Adipocyte (in vitro differentiated cells): ENCODE data around the gene AGMO.

Experiments
- DNase-seq: peaks from one replicate; pipeline ENCODE4 v3.0.0-alpha.2; 2015; ENCODE audit warnings: low read depth
- H3K27me3 ChIP-seq: replicated peaks from 2 replicates; pipeline ENCODE4 v1.7.0; 2013; ENCODE audit warnings: mild to moderate bottlenecking, low read length, moderate library complexity; ENCODE audit not compliant: control insufficient read depth, insufficient read depth
- H3K36me3 ChIP-seq: 2 replicates; pipeline ENCODE4 v1.7.0; 2013; ENCODE audit warnings: low read length, mild to moderate bottlenecking, moderate library complexity; ENCODE audit not compliant: control insufficient read depth, insufficient read depth, severe bottlenecking
- H3K4me1 ChIP-seq: 2 replicates; pipeline ENCODE4 v1.7.0; 2013; ENCODE audit warnings: mild to moderate bottlenecking, low read length, moderate library complexity; ENCODE audit not compliant: control insufficient read depth, insufficient read depth
- H3K4me3 ChIP-seq: 2 replicates; pipeline ENCODE4 v1.7.0; 2013; ENCODE audit warnings: mild to moderate bottlenecking, low read length, moderate library complexity
- H3K9ac ChIP-seq: 2 replicates; pipeline ENCODE4 v1.7.0; 2013; ENCODE audit warnings: mild to moderate bottlenecking, low read length, moderate library complexity
- H3K9me3 ChIP-seq: 2 replicates; pipeline ENCODE4 v1.7.0; 2013; ENCODE audit warnings: mild to moderate bottlenecking, low read length, moderate library complexity; ENCODE audit not compliant: control insufficient read depth

The AGMO gene

GRCh38 chr7:15586266-15586665 is 24.5 kb upstream of the AGMO start:
- H3K36me3 ChIP-seq = no peaks in the 10 kb centered on the region
- no peaks in the 10 kb centered on the region for H3K4me1 ChIP-seq
- H3K4me3 ChIP-seq = no peak overlapping the region
- peaks cover 10% of the 10 kb centered on the region for H3K9me3 ChIP-seq
- H3K9ac ChIP-seq = no peak overlapping the region
- no peak for DNase-seq
- no peaks in the 10 kb centered on the region for H3K27me3 ChIP-seq

- no peaks in the 10 kb centered on the region for H3K4me1 ChIP-seq
- H3K36me3 ChIP-seq = no peaks in the 10 kb centered on the region
- H3K9me3 ChIP-seq = peaks cover 10% of the 10 kb centered on the region
Observed at GRCh38 chr7:15584575-15584974, 22.8 kb upstream of the AGMO start.

DNA sequence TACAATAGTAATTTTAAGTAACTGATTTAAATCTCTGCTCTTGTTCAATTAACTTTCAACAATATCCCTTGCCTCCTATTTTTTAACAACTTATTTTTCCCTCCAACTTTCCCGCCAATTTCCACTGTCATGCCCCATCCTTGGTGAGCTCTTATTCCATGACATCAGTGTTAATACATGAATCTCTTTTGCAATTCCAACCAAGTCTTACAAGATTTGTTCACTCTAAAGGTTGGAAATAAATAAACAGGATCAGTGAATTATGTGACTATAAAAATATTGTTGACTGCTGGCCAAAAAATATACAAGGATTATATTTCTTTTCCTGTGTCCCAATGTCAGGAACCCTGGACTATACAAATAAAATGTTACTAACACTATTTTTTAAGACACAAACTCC is 21.0 kb upstream of the AGMO start:
- Histone ChIP-seq H3K36me3 (no peaks in the 10 kb centered on the region), H3K4me1 (no peaks in the 10 kb centered on the region), H3K9me3 (peaks cover 10% of the 10 kb centered on the region), H3K4me3 (no peak overlapping the region), H3K9ac (no peak overlapping the region), H3K27me3 (no peaks in the 10 kb centered on the region)
- peak; percentile 66 for DNase-seq

More at GRCh38 chr7:15584575-15584974, 22.8 kb upstream of the AGMO start:
- H3K9ac ChIP-seq = no peak overlapping the region
- no peak overlapping the region for H3K4me3 ChIP-seq
- no peak for DNase-seq
- no peaks in the 10 kb centered on the region for H3K27me3 ChIP-seq

DNA sequence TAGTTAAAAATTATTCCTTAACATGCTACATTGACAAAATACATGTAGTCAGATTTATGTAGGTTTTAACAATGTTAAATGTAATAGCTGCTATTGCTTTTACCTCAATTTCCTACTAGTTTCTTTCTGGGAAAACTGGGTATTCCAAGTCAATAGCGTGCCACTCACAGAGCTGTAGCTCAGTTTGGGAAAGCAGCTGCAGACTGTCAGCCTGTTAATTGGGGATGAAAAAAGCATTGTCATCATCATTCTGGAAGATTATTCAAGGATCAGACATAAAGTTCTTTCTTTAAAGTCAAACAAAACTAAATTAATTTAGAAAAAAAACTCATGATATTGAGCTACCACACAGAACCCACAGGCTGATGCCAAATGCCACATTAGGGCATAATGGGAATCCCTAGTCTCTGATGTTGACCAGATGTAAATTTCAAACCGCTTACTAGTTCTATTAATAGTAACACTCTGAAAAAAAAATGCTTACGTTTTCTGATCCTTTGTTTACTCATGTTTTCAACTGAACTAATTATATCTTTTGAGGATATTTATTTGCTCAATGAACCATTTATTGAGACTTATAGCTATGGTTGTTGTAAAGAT is 19.6 kb upstream of the AGMO start:
- H3K9ac ChIP-seq = no peak overlapping the region
- H3K9me3 ChIP-seq = peaks cover 10% of the 10 kb centered on the region
- no peaks in the 10 kb centered on the region for H3K36me3 ChIP-seq
- H3K4me1 ChIP-seq = no peaks in the 10 kb centered on the region
- no peaks in the 10 kb centered on the region for H3K27me3 ChIP-seq
- no peak for DNase-seq
- H3K4me3 ChIP-seq = no peak overlapping the region

GRCh38 chr7:15580604-15581351 is 19.0 kb upstream of the AGMO start:
- no peak for DNase-seq
- Histone ChIP-seq H3K9me3 (peaks cover 10% of the 10 kb centered on the region), H3K36me3 (no peaks in the 10 kb centered on the region), H3K4me1 (no peaks in the 10 kb centered on the region), H3K9ac (no peak overlapping the region), H3K4me3 (no peak overlapping the region), H3K27me3 (no peaks in the 10 kb centered on the region)

- no peak for DNase-seq
- Histone ChIP-seq H3K36me3 (no peaks in the 10 kb centered on the region), H3K27me3 (no peaks in the 10 kb centered on the region), H3K4me1 (no peaks in the 10 kb centered on the region), H3K9me3 (no peaks in the 10 kb centered on the region), H3K9ac (no peak overlapping the region), H3K4me3 (no peak overlapping the region)
Observed at GRCh38 chr7:15577600-15577999, 15.8 kb upstream of the AGMO start.

DNA sequence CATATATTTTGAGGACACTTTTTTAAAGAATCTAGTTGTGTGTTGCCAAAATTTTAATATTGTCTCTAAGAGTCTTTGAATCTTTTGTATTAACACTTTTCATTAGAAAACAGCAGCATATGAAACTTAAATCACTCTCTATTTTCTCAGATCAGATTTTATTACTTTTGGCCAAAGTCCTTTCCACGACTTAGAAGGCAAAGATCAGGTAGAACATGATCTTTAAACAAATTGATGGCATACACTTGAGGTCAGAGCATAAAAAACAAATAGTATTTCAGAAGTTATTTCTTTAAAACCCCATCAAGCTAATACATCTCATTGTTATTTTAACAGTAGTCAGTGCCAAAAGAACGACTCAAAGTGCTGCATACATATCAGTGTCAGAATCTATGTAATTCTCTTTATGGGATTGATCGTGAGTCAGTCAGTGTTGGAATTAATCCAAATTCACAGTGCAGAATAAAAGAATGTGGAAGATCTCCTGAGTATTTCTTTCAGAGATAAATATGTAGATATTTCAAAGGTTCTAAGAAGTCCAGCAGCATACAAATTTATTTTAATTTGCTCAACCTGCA is 9.6 kb upstream of the AGMO start:
- Histone ChIP-seq H3K36me3 (no peaks in the 10 kb centered on the region), H3K9me3 (no peaks in the 10 kb centered on the region), H3K4me3 (no peak overlapping the region), H3K4me1 (no peaks in the 10 kb centered on the region), H3K9ac (no peak overlapping the region), H3K27me3 (no peaks in the 10 kb centered on the region)
- no peak for DNase-seq

GRCh38 chr7:15567652-15568051 is 5.8 kb upstream of the AGMO start:
- no peak for DNase-seq
- no peak overlapping the region for H3K9ac ChIP-seq
- H3K4me1 ChIP-seq = no peaks in the 10 kb centered on the region
- H3K4me3 ChIP-seq = no peak overlapping the region
- no peaks in the 10 kb centered on the region for H3K27me3 ChIP-seq
- H3K36me3 ChIP-seq = no peaks in the 10 kb centered on the region
- no peaks in the 10 kb centered on the region for H3K9me3 ChIP-seq

GRCh38 chr7:15567036-15567435 is 5.2 kb upstream of the AGMO start:
- Histone ChIP-seq H3K27me3 (no peaks in the 10 kb centered on the region), H3K4me3 (no peak overlapping the region), H3K9ac (no peak overlapping the region), H3K4me1 (peaks cover 5% of the 10 kb centered on the region), H3K9me3 (no peaks in the 10 kb centered on the region), H3K36me3 (no peaks in the 10 kb centered on the region)
- no peak for DNase-seq

- DNase-seq = no peak
- no peak overlapping the region for H3K9ac ChIP-seq
- no peaks in the 10 kb centered on the region for H3K36me3 ChIP-seq
- H3K4me1 ChIP-seq = peaks cover 9% of the 10 kb centered on the region
- H3K9me3 ChIP-seq = no peaks in the 10 kb centered on the region
- H3K27me3 ChIP-seq = no peaks in the 10 kb centered on the region
- no peak overlapping the region for H3K4me3 ChIP-seq
Observed at GRCh38 chr7:15566476-15566875, 4.7 kb upstream of the AGMO start.

DNA sequence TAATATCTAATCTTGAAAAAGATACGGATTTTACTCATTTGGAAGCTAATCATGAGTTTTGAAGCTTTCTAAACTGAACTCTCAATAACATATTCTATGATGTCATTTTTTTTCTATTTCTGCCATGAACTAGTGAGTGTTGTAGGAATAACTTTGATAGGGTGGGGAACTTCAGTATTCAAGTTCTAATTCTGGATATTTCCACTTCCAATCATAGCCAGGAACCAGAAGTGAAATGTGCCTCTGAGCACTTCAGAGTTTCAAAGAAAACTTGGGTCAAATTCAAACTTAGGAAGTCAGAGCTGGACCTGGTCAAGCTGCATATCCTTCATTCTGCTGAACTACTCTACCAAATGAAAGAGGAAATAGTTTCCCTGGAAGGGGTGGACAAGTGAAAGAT is 847 bp downstream of the AGMO start:
- no peaks in the 10 kb centered on the region for H3K9me3 ChIP-seq
- peak overlapping the region; percentile 79 for H3K4me3 ChIP-seq
- DNase-seq = no peak
- H3K4me1 ChIP-seq = peaks cover 33% of the 10 kb centered on the region
- no peaks in the 10 kb centered on the region for H3K27me3 ChIP-seq
- H3K9ac ChIP-seq = peak overlapping the region; percentile 84
- H3K36me3 ChIP-seq = no peaks in the 10 kb centered on the region
